ENCODE results near the gene FSTL4. TPM values are rescaled to one million over a fixed set of nuclear protein-coding genes. Genes with fewer than 3 reads are reported as not detected.

Gene FSTL4
- total and polyA plus RNA-seq, 2 donors (not counting 1 experiment from before 2014, with no cell fraction given), result 0.31 to 6.7 TPM

DNA sequence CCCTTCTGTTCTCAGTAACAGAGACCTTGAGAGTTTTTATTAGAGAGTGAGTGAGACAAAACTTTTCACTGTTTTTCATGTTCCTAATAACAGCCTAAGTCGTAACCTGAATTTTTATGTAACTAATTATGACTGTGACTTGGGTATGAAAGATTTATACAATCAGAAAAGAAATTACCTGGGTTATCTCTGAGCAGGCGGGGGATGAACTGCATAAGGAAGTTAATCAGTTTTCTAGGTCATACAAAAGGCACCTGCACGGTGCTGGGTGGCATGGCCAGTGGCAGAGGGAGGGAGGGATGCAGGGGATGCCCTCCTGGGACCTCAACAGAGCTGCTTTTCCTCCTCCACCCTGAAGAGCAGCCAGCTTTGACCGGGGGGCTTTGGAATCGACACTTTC is 340.7 kb downstream of the FSTL4 start:
- Histone ChIP-seq H3K36me3 (replicated peaks in 1 of 2; ENCODE audit: control extremely low read depth in 1 of 2, control insufficient read depth in 1 of 2, extremely low read depth in 1 of 2, insufficient read depth in 2 of 2, low read length in 1 of 2) (no peaks in the 10 kb centered on the region), H3K9ac (ENCODE audit: low read length) (no peak overlapping the region), H3K9me3 (ENCODE audit: control extremely low read depth in 1 of 3, control insufficient read depth in 2 of 3, insufficient read depth in 1 of 3, low read length in 2 of 3) (no peaks in the 10 kb centered on the region), H3K4me3 (ENCODE audit: control extremely low read depth in 1 of 5, extremely low read depth in 1 of 5, insufficient read depth in 1 of 5, low read depth in 2 of 5, low read length in 4 of 5) (no peak overlapping the region), H3K27me3 (replicated peaks in 1 of 4; ENCODE audit: control extremely low read depth in 1 of 4, control insufficient read depth in 3 of 4, insufficient read depth in 4 of 4, low read length in 3 of 4) (no peaks in the 10 kb centered on the region), H4K20me1 (ENCODE audit: control insufficient read depth, insufficient read depth, low read length, poor library complexity, severe bottlenecking) (no peaks in the 10 kb centered on the region), H3K4me2 (replicated peaks; ENCODE audit: low read depth, low read length, poor library complexity, severe bottlenecking) (no peak overlapping the region), H3K4me1 (ENCODE audit: control insufficient read depth in 2 of 2, insufficient read depth in 2 of 2, low read length in 2 of 2) (no peaks in the 10 kb centered on the region), H3K79me2 (ENCODE audit: control insufficient read depth, insufficient read depth, low read length) (no peaks in the 10 kb centered on the region), H3K27ac (ENCODE audit: low read length in 2 of 2) (no peak overlapping the region), H2AFZ (ENCODE audit: insufficient read depth, low read depth, low read length, poor library complexity, severe bottlenecking) (no peak overlapping the region)
- no peaks in the 10 kb centered on the region for H3K9me3 Mint-ChIP-seq (ENCODE audit: insufficient read depth)
- DNase-seq, result no peak
- WGBS (ENCODE audit: insufficient coverage), result 80% methylated on average over 2 of the region's 5 CpGs
- intact Hi-C loops (cut with micrococcal nuclease), result no loop called here
- H3K27me3 Mint-ChIP-seq, result peaks cover 7% of the 10 kb centered on the region
- no peak for TF ChIP-seq EZH2 (IDR thresholded peaks at IDR 0.05; ENCODE audit: borderline replicate concordance, insufficient read depth, low read depth, low read length, poor library complexity, severe bottlenecking)
- TF ChIP-seq, protein P1, sequence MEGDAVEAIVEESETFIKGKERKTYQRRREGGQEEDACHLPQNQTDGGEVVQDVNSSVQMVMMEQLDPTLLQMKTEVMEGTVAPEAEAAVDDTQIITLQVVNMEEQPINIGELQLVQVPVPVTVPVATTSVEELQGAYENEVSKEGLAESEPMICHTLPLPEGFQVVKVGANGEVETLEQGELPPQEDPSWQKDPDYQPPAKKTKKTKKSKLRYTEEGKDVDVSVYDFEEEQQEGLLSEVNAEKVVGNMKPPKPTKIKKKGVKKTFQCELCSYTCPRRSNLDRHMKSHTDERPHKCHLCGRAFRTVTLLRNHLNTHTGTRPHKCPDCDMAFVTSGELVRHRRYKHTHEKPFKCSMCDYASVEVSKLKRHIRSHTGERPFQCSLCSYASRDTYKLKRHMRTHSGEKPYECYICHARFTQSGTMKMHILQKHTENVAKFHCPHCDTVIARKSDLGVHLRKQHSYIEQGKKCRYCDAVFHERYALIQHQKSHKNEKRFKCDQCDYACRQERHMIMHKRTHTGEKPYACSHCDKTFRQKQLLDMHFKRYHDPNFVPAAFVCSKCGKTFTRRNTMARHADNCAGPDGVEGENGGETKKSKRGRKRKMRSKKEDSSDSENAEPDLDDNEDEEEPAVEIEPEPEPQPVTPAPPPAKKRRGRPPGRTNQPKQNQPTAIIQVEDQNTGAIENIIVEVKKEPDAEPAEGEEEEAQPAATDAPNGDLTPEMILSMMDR (IDR thresholded peaks at IDR 0.05), result no peak
- no peaks in the 10 kb centered on the region for H3K4me1 Mint-ChIP-seq
- H3K4me3 Mint-ChIP-seq, result no peak overlapping the region
- no peak overlapping the region for H3K27ac Mint-ChIP-seq
- ChIA-PET CTCF (no interaction called here), POLR2A (no interaction called here)
- ATAC-seq (ENCODE audit: low read depth), result no peak

DNA sequence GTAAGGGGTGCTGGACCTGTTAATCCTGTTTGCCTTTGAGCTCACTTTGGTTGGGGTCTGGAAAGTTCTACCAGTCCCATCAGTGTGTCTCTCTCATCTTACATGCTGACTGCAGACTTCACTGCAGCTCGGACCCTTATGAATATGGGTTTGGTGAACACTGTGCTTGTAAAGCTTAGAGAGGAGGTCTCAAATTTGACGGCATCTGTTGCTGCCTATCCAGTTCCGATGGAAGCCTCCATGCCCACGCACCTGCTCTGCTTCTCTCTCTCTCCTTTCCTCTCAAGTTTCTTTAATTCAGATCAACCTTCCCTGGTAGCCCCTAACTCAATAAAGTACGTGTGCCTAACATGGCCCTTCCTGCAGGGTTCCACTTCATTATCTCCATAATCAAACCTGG is 342.6 kb downstream of the FSTL4 start:
- Histone ChIP-seq H3K27me3 (replicated peaks in 1 of 4; ENCODE audit: control extremely low read depth in 1 of 4, control insufficient read depth in 3 of 4, insufficient read depth in 4 of 4, low read length in 3 of 4) (no peaks in the 10 kb centered on the region), H3K36me3 (replicated peaks in 1 of 2; ENCODE audit: control extremely low read depth in 1 of 2, control insufficient read depth in 1 of 2, extremely low read depth in 1 of 2, insufficient read depth in 2 of 2, low read length in 1 of 2) (no peaks in the 10 kb centered on the region), H3K9ac (ENCODE audit: low read length) (no peak overlapping the region), H3K4me2 (replicated peaks; ENCODE audit: low read depth, low read length, poor library complexity, severe bottlenecking) (no peak overlapping the region), H3K27ac (ENCODE audit: low read length in 2 of 2) (no peak overlapping the region), H3K9me3 (ENCODE audit: control extremely low read depth in 1 of 3, control insufficient read depth in 2 of 3, insufficient read depth in 1 of 3, low read length in 2 of 3) (no peaks in the 10 kb centered on the region), H3K4me1 (ENCODE audit: control insufficient read depth in 2 of 2, insufficient read depth in 2 of 2, low read length in 2 of 2) (no peaks in the 10 kb centered on the region), H3K4me3 (ENCODE audit: control extremely low read depth in 1 of 5, extremely low read depth in 1 of 5, insufficient read depth in 1 of 5, low read depth in 2 of 5, low read length in 4 of 5) (no peak overlapping the region), H4K20me1 (ENCODE audit: control insufficient read depth, insufficient read depth, low read length, poor library complexity, severe bottlenecking) (no peaks in the 10 kb centered on the region), H2AFZ (ENCODE audit: insufficient read depth, low read depth, low read length, poor library complexity, severe bottlenecking) (no peak overlapping the region), H3K79me2 (ENCODE audit: control insufficient read depth, insufficient read depth, low read length) (no peaks in the 10 kb centered on the region)
- intact Hi-C loops (cut with micrococcal nuclease), result no loop called here
- ATAC-seq (ENCODE audit: low read depth) (no peak), DNase-seq (no peak)
- WGBS (ENCODE audit: insufficient coverage), result 100% methylated on average over 2 of the region's 5 CpGs
- Mint-ChIP-seq H3K27me3 (peaks cover 7% of the 10 kb centered on the region), H3K4me3 (no peak overlapping the region), H3K4me1 (no peaks in the 10 kb centered on the region), H3K27ac (no peak overlapping the region), H3K9me3 (ENCODE audit: insufficient read depth) (no peaks in the 10 kb centered on the region)
- TF ChIP-seq EZH2 (IDR thresholded peaks at IDR 0.05; ENCODE audit: borderline replicate concordance, insufficient read depth, low read depth, low read length, poor library complexity, severe bottlenecking), result no peak
- TF ChIP-seq, protein P1 (IDR thresholded peaks at IDR 0.05), result no peak
- CTCF ChIA-PET, result no interaction called here
- POLR2A ChIA-PET, result no interaction called here

All from B cell (primary cell).